Measurements from ENCODE around the gene ARHGAP10.

- TF ChIP-seq, protein P1, sequence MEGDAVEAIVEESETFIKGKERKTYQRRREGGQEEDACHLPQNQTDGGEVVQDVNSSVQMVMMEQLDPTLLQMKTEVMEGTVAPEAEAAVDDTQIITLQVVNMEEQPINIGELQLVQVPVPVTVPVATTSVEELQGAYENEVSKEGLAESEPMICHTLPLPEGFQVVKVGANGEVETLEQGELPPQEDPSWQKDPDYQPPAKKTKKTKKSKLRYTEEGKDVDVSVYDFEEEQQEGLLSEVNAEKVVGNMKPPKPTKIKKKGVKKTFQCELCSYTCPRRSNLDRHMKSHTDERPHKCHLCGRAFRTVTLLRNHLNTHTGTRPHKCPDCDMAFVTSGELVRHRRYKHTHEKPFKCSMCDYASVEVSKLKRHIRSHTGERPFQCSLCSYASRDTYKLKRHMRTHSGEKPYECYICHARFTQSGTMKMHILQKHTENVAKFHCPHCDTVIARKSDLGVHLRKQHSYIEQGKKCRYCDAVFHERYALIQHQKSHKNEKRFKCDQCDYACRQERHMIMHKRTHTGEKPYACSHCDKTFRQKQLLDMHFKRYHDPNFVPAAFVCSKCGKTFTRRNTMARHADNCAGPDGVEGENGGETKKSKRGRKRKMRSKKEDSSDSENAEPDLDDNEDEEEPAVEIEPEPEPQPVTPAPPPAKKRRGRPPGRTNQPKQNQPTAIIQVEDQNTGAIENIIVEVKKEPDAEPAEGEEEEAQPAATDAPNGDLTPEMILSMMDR (IDR thresholded peaks at IDR 0.05; ENCODE audit: low read depth, low read length): no peak
- TF ChIP-seq POLR2A (IDR thresholded peaks at IDR 0.05; ENCODE audit: extremely low read depth, insufficient read length): no peak
Observed at GRCh38 chr4:147847751-147848590, 116.1 kb downstream of the ARHGAP10 start.

Measured in NB4 (cell line).